Measurements from ENCODE around the gene TMEM164.
"Not testable (repeated sequence)": the region's sequence is repeated elsewhere in the genome, so short reads cannot be mapped to it uniquely, and the experiment has no call there.

The TMEM164 gene

GRCh38 chrX:110138557-110138956, 135.6 kb downstream of the TMEM164 start:
- DNase-seq = no peak

GRCh38 chrX:110139172-110139571, 136.3 kb downstream of the TMEM164 start:
- no peak for DNase-seq

- no peak for DNase-seq
Measured at GRCh38 chrX:110142096-110142495, 139.2 kb downstream of the TMEM164 start.

- no peak for DNase-seq
Measured at GRCh38 chrX:110143454-110144210, 140.7 kb downstream of the TMEM164 start.

- DNase-seq = no peak
Measured at GRCh38 chrX:110145311-110145710, 142.4 kb downstream of the TMEM164 start.

GRCh38 chrX:110145854-110146253, 142.9 kb downstream of the TMEM164 start:
- no peak for DNase-seq

GRCh38 chrX:110146521-110146920, 143.6 kb downstream of the TMEM164 start:
- peak; percentile 16 for DNase-seq

GRCh38 chrX:110153244-110153643, 150.3 kb downstream of the TMEM164 start:
- DNase-seq = no peak

GRCh38 chrX:110153896-110154295, 151.0 kb downstream of the TMEM164 start:
- no peak for DNase-seq

GRCh38 chrX:110154328-110154727, 151.4 kb downstream of the TMEM164 start:
- DNase-seq = not testable (repeated sequence)

- DNase-seq = no peak
Measured at GRCh38 chrX:110155759-110156158, 152.8 kb downstream of the TMEM164 start.

GRCh38 chrX:110156167-110156754, 153.3 kb downstream of the TMEM164 start:
- DNase-seq = no peak

- no peak for DNase-seq
Measured at GRCh38 chrX:110157444-110157843, 154.5 kb downstream of the TMEM164 start.

GRCh38 chrX:110159235-110159634, 156.3 kb downstream of the TMEM164 start:
- no peak for DNase-seq

- no peak for DNase-seq
Measured at GRCh38 chrX:110159865-110160264, 157.0 kb downstream of the TMEM164 start.

GRCh38 chrX:110161361-110161686, 158.4 kb downstream of the TMEM164 start:
- no peak for DNase-seq

GRCh38 chrX:110162131-110162530, 159.2 kb downstream of the TMEM164 start:
- no peak for DNase-seq

GRCh38 chrX:110162867-110163266, 160.0 kb downstream of the TMEM164 start:
- DNase-seq = no peak

GRCh38 chrX:110163488-110163887, 160.6 kb downstream of the TMEM164 start:
- no peak for DNase-seq

GRCh38 chrX:110167952-110168451, 165.1 kb downstream of the TMEM164 start:
- peak; percentile 46 for DNase-seq

- no peak for DNase-seq
Measured at GRCh38 chrX:110168585-110168984, 165.7 kb downstream of the TMEM164 start.

- no peak for DNase-seq
Measured at GRCh38 chrX:110170029-110170428, 167.1 kb downstream of the TMEM164 start.

- DNase-seq = no peak
Measured at GRCh38 chrX:110171442-110171841, 168.5 kb downstream of the TMEM164 start.

- no peak for DNase-seq
Measured at GRCh38 chrX:110172215-110172614, 169.3 kb downstream of the TMEM164 start.

Measured in activated gamma-delta T cell treated with Interleukin-2 at 50 U/mL for 16 hours (primary cell).